Natural killer cell (primary cell): ENCODE results near the gene LNPEP. TPM values are rescaled to one million over a fixed set of nuclear protein-coding genes. Genes with fewer than 3 reads are reported as not detected.

Source experiments
- ATAC-seq, 3 donors: fragments of 150-1000 bp in 2 of 3; fragments of 200-7000 bp in 1 of 3; cut with Tn5 transposase; 1 replicate in 1 of 3; 2 replicates in 2 of 3; pipeline ENCODE4 v1.10.0; 2021; ENCODE audit warnings: mild to moderate bottlenecking in 2 of 3, moderate library complexity in 2 of 3
- DNase-seq, 2 donors: peaks; one replicate each; pipeline versions ENCODE4 v3.0.0 to v3.0.0-alpha.2; 2013 to 2021; ENCODE audit warnings: mixed read lengths in 1 of 2
- H3K27ac ChIP-seq: one replicate; pipeline ENCODE4 v1.5.1; 2013; ENCODE audit warnings: mild to moderate bottlenecking, low read length
- H3K27me3 ChIP-seq: one replicate; pipeline ENCODE4 v1.6.1; 2013; ENCODE audit warnings: low read length; ENCODE audit not compliant: control insufficient read depth, insufficient read depth
- H3K36me3 ChIP-seq: one replicate; pipeline ENCODE4 v1.6.1; 2013; ENCODE audit warnings: low read length; ENCODE audit not compliant: control insufficient read depth, insufficient read depth
- H3K4me1 ChIP-seq: one replicate; pipeline ENCODE4 v1.6.1; 2013; ENCODE audit warnings: low read length; ENCODE audit not compliant: control insufficient read depth, insufficient read depth
- H3K4me3 ChIP-seq: one replicate; pipeline ENCODE4 v1.5.1; 2013; ENCODE audit warnings: low read length
- H3K9me3 ChIP-seq: one replicate; pipeline ENCODE4 v1.6.1; 2013; ENCODE audit warnings: low read length; ENCODE audit not compliant: control insufficient read depth, insufficient read depth
- H3K27ac Mint-ChIP-seq, 2 donors: one replicate each; pipeline ENCODE4 v1.8.0; 2022; ENCODE audit warnings: mild to moderate bottlenecking in 2 of 2, mixed read lengths in 2 of 2, moderate library complexity in 1 of 2
- H3K27me3 Mint-ChIP-seq, 2 donors: one replicate each; pipeline ENCODE4 v1.8.0; 2022; ENCODE audit warnings: low read depth in 2 of 2, mixed read lengths in 2 of 2
- H3K36me3 Mint-ChIP-seq: one replicate; pipeline ENCODE4 v1.8.0; 2022; ENCODE audit warnings: mixed read lengths
- H3K4me1 Mint-ChIP-seq, 2 donors: one replicate each; pipeline ENCODE4 v1.8.0; 2022; ENCODE audit warnings: mixed read lengths in 2 of 2
- H3K4me3 Mint-ChIP-seq: one replicate; pipeline ENCODE4 v1.8.0; 2022; ENCODE audit warnings: mild to moderate bottlenecking, moderate library complexity, mixed read lengths
- H3K9me3 Mint-ChIP-seq, 2 donors: one replicate each; pipeline ENCODE4 v1.8.0; 2022; ENCODE audit warnings: mixed read lengths in 2 of 2
- whole genome bisulfite sequencing: methylation state at CpG from one replicate; pipeline ENCODE4 v1.1.7; 2013; ENCODE audit warnings: missing lambda C conversion rate; ENCODE audit not compliant: insufficient coverage; 5-methylcytosine and 5-hydroxymethylcytosine counted together
- intact Hi-C: fragments of 100-400 bp; cut with micrococcal nuclease; formaldehyde crosslinking; loops from one replicate; pipeline ENCODE4 v1.14.2; 2022
- total RNA-seq, 4 donors: library from RNA; stranded (reverse); fragments of 120-200 nt in 1 of 4; gene quantifications; one replicate each; pipeline versions ENCODE4 v1.2.3 to v1.2.4, GENCODE V29; 2013 to 2022
- TF ChIP-seq, protein P1 (sequence below): fragments of 200-600 bp; IDR thresholded peaks from one replicate; pipeline ENCODE4 v1.8.0; 2022; ENCODE audit warnings: antibody characterized with exemption

The LNPEP gene
- total RNA-seq, 3 donors from 2014 or later (not counting 1 experiment from before 2014, with no cell fraction given), result 126 to 162 (median 135) TPM

GRCh38 chr5:97021416-97021815 lies 85.5 kb downstream of the LNPEP start:
- H3K4me1 Mint-ChIP-seq, result peaks cover 29 to 44% of the 10 kb centered on the region in 2 donors
- Histone ChIP-seq H3K27ac (no peak overlapping the region), H3K36me3 (peaks cover 75% of the 10 kb centered on the region), H3K27me3 (no peaks in the 10 kb centered on the region), H3K4me3 (no peak overlapping the region), H3K9me3 (no peaks in the 10 kb centered on the region), H3K4me1 (peaks cover 10% of the 10 kb centered on the region)
- DNase-seq (no peak), ATAC-seq (no peak)
- no CpG with 5 or more reads among the region's 1 CpG for WGBS
- TF ChIP-seq, protein P1, sequence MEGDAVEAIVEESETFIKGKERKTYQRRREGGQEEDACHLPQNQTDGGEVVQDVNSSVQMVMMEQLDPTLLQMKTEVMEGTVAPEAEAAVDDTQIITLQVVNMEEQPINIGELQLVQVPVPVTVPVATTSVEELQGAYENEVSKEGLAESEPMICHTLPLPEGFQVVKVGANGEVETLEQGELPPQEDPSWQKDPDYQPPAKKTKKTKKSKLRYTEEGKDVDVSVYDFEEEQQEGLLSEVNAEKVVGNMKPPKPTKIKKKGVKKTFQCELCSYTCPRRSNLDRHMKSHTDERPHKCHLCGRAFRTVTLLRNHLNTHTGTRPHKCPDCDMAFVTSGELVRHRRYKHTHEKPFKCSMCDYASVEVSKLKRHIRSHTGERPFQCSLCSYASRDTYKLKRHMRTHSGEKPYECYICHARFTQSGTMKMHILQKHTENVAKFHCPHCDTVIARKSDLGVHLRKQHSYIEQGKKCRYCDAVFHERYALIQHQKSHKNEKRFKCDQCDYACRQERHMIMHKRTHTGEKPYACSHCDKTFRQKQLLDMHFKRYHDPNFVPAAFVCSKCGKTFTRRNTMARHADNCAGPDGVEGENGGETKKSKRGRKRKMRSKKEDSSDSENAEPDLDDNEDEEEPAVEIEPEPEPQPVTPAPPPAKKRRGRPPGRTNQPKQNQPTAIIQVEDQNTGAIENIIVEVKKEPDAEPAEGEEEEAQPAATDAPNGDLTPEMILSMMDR, result no peak
- peak overlapping the region; percentile 47 for H3K4me3 Mint-ChIP-seq
- peak overlapping the region; percentile 65 to 80 for H3K27ac Mint-ChIP-seq
- H3K36me3 Mint-ChIP-seq, result peaks cover 10% of the 10 kb centered on the region
- H3K9me3 Mint-ChIP-seq, result no peaks in the 10 kb centered on the region
- intact Hi-C loops, result loop anchor here (10.0 kb wide), 1 partner anchor 247 kb away; no protein-coding TSS in a partner anchor
- H3K27me3 Mint-ChIP-seq, result no peaks in the 10 kb centered on the region

DNA sequence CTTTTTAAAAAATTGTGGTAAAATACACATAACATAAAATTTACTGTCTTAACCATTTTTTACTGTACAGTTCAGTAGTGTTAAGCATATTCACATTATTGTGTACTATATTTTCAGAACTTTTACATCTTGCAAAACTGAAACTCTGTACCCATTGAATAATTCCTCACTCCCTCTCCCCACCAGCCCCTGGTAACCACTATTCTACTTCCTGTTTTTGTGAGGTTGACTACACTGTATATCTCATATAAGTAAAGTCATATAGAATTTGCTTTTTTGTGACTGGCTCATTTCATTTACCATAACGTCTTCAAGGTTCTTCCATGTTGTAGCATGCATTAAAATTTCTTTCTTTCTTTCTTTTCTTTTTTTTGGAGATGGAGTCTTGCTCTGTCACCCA lies 87.0 kb downstream of the LNPEP start:
- Histone ChIP-seq H3K4me3 (no peak overlapping the region), H3K4me1 (peaks cover 10% of the 10 kb centered on the region), H3K36me3 (peaks cover 76% of the 10 kb centered on the region), H3K27me3 (no peaks in the 10 kb centered on the region), H3K27ac (no peak overlapping the region), H3K9me3 (no peaks in the 10 kb centered on the region)
- no peaks in the 10 kb centered on the region for H3K9me3 Mint-ChIP-seq
- TF ChIP-seq, protein P1, result no peak
- DNase-seq (no peak), ATAC-seq (peak in 2 of 3 donors; percentile 66 to 69)
- peaks cover 29 to 41% of the 10 kb centered on the region in 2 donors for H3K4me1 Mint-ChIP-seq
- H3K27me3 Mint-ChIP-seq, result no peaks in the 10 kb centered on the region
- peak overlapping the region; percentile 55 for H3K4me3 Mint-ChIP-seq
- intact Hi-C loops, result loop anchor here (10.0 kb wide), 1 partner anchor 248 kb away; no protein-coding TSS in a partner anchor
- 33% methylated on average over 1 of the region's 1 CpG for WGBS
- peaks cover 17% of the 10 kb centered on the region for H3K36me3 Mint-ChIP-seq
- peak overlapping the region; percentile 65 to 80 for H3K27ac Mint-ChIP-seq

- no peak overlapping the region for H3K27ac Mint-ChIP-seq
- Histone ChIP-seq H3K27me3 (no peaks in the 10 kb centered on the region), H3K9me3 (no peaks in the 10 kb centered on the region), H3K36me3 (peaks cover 85% of the 10 kb centered on the region), H3K27ac (no peak overlapping the region), H3K4me3 (no peak overlapping the region), H3K4me1 (peaks cover 10% of the 10 kb centered on the region)
- peaks cover 31 to 32% of the 10 kb centered on the region in 2 donors for H3K4me1 Mint-ChIP-seq
- H3K9me3 Mint-ChIP-seq, result no peaks in the 10 kb centered on the region
- H3K36me3 Mint-ChIP-seq, result peaks cover 44% of the 10 kb centered on the region
- DNase-seq, result no peak
- no peaks in the 10 kb centered on the region for H3K27me3 Mint-ChIP-seq
- WGBS, result 97% methylated on average over 6 of the region's 6 CpGs
- no peak for ATAC-seq
- no peak overlapping the region for H3K4me3 Mint-ChIP-seq
- intact Hi-C loops, result loop anchor here (10.0 kb wide), 1 partner anchor 252 kb away; no protein-coding TSS in a partner anchor
- TF ChIP-seq, protein P1, result no peak
Observed at GRCh38 chr5:97026721-97027120, 90.8 kb downstream of the LNPEP start.

GRCh38 chr5:97037819-97038218 lies 101.9 kb downstream of the LNPEP start:
- Mint-ChIP-seq H3K4me1 (peaks cover 10 to 11% of the 10 kb centered on the region in 2 donors), H3K9me3 (no peaks in the 10 kb centered on the region), H3K4me3 (no peak overlapping the region), H3K27ac (peak overlapping the region; percentile 44 to 57), H3K27me3 (no peaks in the 10 kb centered on the region), H3K36me3 (peaks cover 6% of the 10 kb centered on the region)
- DNase-seq, result no peak
- 88% methylated on average over 7 of the region's 7 CpGs for WGBS
- H3K4me3 ChIP-seq, result no peak overlapping the region
- no peaks in the 10 kb centered on the region for H3K27me3 ChIP-seq
- H3K9me3 ChIP-seq, result no peaks in the 10 kb centered on the region
- H3K36me3 ChIP-seq, result peaks cover 34% of the 10 kb centered on the region
- intact Hi-C loops, result no loop called here
- no peaks in the 10 kb centered on the region for H3K4me1 ChIP-seq
- no peak overlapping the region for H3K27ac ChIP-seq
- ATAC-seq, result no peak
- TF ChIP-seq, protein P1, result no peak
